Esophagus muscularis mucosa (tissue), 4 donors: ENCODE data around the gene MYRIP.

Experiments used
- CTCF ChIP-seq, 3 experiments: fragments of 200-600 bp in 2 of 3; fragments of 450-650 bp in 1 of 3; sonication (generic) in 2 of 3; IDR thresholded peaks; one replicate each; pipeline ENCODE4 v1.5.1; 2017 to 2019; ENCODE audit warnings: antibody characterized with exemption in 3 of 3, mild to moderate bottlenecking in 2 of 3, moderate library complexity in 1 of 3
- EP300 ChIP-seq: sonication (generic); formaldehyde crosslinking; IDR thresholded peaks from one replicate; pipeline ENCODE4 v1.6.1; 2017; ENCODE audit warnings: antibody characterized with exemption
- POLR2A ChIP-seq: fragments of 450-650 bp; IDR thresholded peaks from one replicate; pipeline ENCODE4 v1.6.1; 2017; ENCODE audit warnings: antibody characterized with exemption, moderate library complexity, mild to moderate bottlenecking, low read depth
- POLR2AphosphoS5 ChIP-seq, 2 donors: sonication (generic); formaldehyde crosslinking; IDR thresholded peaks; one replicate each; pipeline ENCODE4 v1.6.1; 2017; ENCODE audit warnings: antibody characterized with exemption in 2 of 2

- TF ChIP-seq EP300 (no peak), CTCF (IDR thresholded peaks at IDR 0.05) (no peak), POLR2AphosphoS5 (IDR thresholded peaks at IDR 0.05) (no peak), POLR2A (no peak)
Measured at GRCh38 chr3:40229386-40229785, 420.0 kb downstream of the MYRIP start.
